GM12878 (cell line): ENCODE data around the gene PHOSPHO1. TPM values are rescaled to one million over a fixed set of nuclear protein-coding genes. Genes with fewer than 3 reads are reported as not detected.

Experiments
- ATAC-seq: fragments of 200-7000 bp; cut with Tn5 transposase; 3 replicates; pipeline ENCODE4 v1.9.1; 2020; ENCODE audit warnings: mild to moderate bottlenecking, moderate library complexity
- BruUV-seq: library from RNA; stranded (reverse); fragments of 400-500 nt; replicated peaks from 2 replicates; lab custom pipeline; 2021; lab: Mats Ljungman, UMichigan
- CTCF ChIA-PET: fragments of 300-600 bp; sonication (Branson Sonifier 250); formaldehyde crosslinking; extraction: SDS; loops from one replicate; lab custom pipeline; 2021; ENCODE audit warnings: inconsistent platforms; lab: Yijun Ruan, JAX
- POLR2A ChIA-PET: fragments of 350-600 bp; formaldehyde crosslinking; extraction: SDS; loops from one replicate; lab custom pipeline; 2021; ENCODE audit warnings: inconsistent platforms; lab: Charles Lee
- RAD21 ChIA-PET: fragments of 300-600 bp; sonication (Branson Sonifier 250); formaldehyde crosslinking; loops from one replicate; lab custom pipeline; 2023; ENCODE audit warnings: antibody characterized with exemption; ENCODE audit not compliant: unreplicated experiment; lab: Charles Lee
- SMC1A ChIA-PET: fragments of 300-600 bp; sonication (Branson Sonifier 250); formaldehyde crosslinking; loops from one replicate; lab custom pipeline; 2023; ENCODE audit not compliant: unreplicated experiment, uncharacterized antibody; lab: Charles Lee
- DNase-seq: peaks from one replicate; pipeline ENCODE4 v3.0.0-alpha.2; 2011; ENCODE audit warnings: low read depth, low spot score
- FAIRE-seq: peaks from 3 replicates; lab custom pipeline; 2011; peaks lifted over from hg19 to GRCh38; lab: Jason Lieb, UNC
- H2AFZ ChIP-seq: 2 replicates; pipeline ENCODE4 v1.6.0; 2011; ENCODE audit warnings: low read depth, low read length, control low read depth; ENCODE audit not compliant: control insufficient read depth
- H3K27ac ChIP-seq: 2 replicates; pipeline ENCODE4 v1.5.1; 2011; ENCODE audit warnings: control low read depth; ENCODE audit not compliant: control insufficient read depth, insufficient read depth
- H3K27me3 ChIP-seq, 2 experiments: replicated peaks in 1 of 2; 2 replicates each; pipeline versions ENCODE4 v1.6.0 to v1.6.1; 2011; ENCODE audit warnings: low read length in 1 of 2; ENCODE audit not compliant: control insufficient read depth in 2 of 2, insufficient read depth in 2 of 2
- H3K36me3 ChIP-seq, 2 experiments: 2 replicates each; pipeline ENCODE4 v1.5.1; 2011; ENCODE audit warnings: low read length in 1 of 2; ENCODE audit not compliant: control insufficient read depth in 2 of 2, insufficient read depth in 2 of 2
- H3K4me1 ChIP-seq: 2 replicates; pipeline ENCODE4 v1.6.1; 2011; ENCODE audit warnings: mild to moderate bottlenecking, low read length, moderate library complexity, mixed read lengths; ENCODE audit not compliant: control insufficient read depth, insufficient read depth
- H3K4me2 ChIP-seq: 2 replicates; pipeline ENCODE4 v1.6.0; 2011; ENCODE audit warnings: control low read depth; ENCODE audit not compliant: control insufficient read depth, insufficient read depth
- H3K4me3 ChIP-seq: fragments of 200-600 bp; sonication (generic); 2 replicates; pipeline ENCODE4 v1.5.1; 2016
- H3K79me2 ChIP-seq: 2 replicates; pipeline ENCODE4 v1.6.0; 2011; ENCODE audit warnings: low read length; ENCODE audit not compliant: control insufficient read depth, insufficient read depth
- H3K9ac ChIP-seq: 2 replicates; pipeline ENCODE4 v1.8.0; 2011; ENCODE audit warnings: low read length, control low read depth, mixed read lengths; ENCODE audit not compliant: control insufficient read depth, insufficient read depth
- H3K9me3 ChIP-seq: replicated peaks from 3 replicates; pipeline ENCODE4 v1.5.1; 2011; ENCODE audit warnings: mild to moderate bottlenecking, low read length; ENCODE audit not compliant: control insufficient read depth, insufficient read depth
- H4K20me1 ChIP-seq: 2 replicates; pipeline ENCODE4 v1.6.0; 2011; ENCODE audit not compliant: control insufficient read depth, insufficient read depth
- BACH1 ChIP-seq: fragments of 450-650 bp; IDR thresholded peaks from 2 replicates; pipeline ENCODE4 v1.6.1; 2017; ENCODE audit warnings: mild to moderate bottlenecking, borderline replicate concordance
- BCL3 ChIP-seq: IDR thresholded peaks from 2 replicates; pipeline ENCODE4 v1.6.1; 2011; ENCODE audit warnings: borderline replicate concordance, low read depth, mild to moderate bottlenecking, moderate library complexity, low read length; ENCODE audit not compliant: insufficient read depth, poor library complexity, severe bottlenecking
- BMI1 ChIP-seq: fragments of 450-650 bp; IDR thresholded peaks from 2 replicates; pipeline ENCODE4 v1.6.1; 2016; ENCODE audit warnings: mild to moderate bottlenecking, moderate library complexity, borderline replicate concordance
- IRF3 ChIP-seq: fragments of 450-650 bp; IDR thresholded peaks from 2 replicates; pipeline ENCODE4 v1.6.1; 2014; ENCODE audit warnings: mild to moderate bottlenecking
- POLR2A ChIP-seq: IDR thresholded peaks from 2 replicates; pipeline ENCODE4 v1.6.1; 2011; ENCODE audit warnings: low read depth, mild to moderate bottlenecking, low read length
- POLR2AphosphoS2 ChIP-seq: IDR thresholded peaks from 2 replicates; pipeline ENCODE4 v1.6.1; 2011; ENCODE audit warnings: low read depth, mild to moderate bottlenecking, low read length, improper control_type of control experiment, moderate library complexity
- POLR2AphosphoS5 ChIP-seq: IDR thresholded peaks from 2 replicates; pipeline ENCODE4 v1.6.1; 2011; ENCODE audit warnings: mild to moderate bottlenecking, low read length, inconsistent platforms
- RAD21 ChIP-seq: IDR thresholded peaks from 2 replicates; pipeline ENCODE4 v1.6.1; 2011; ENCODE audit warnings: mild to moderate bottlenecking, low read depth, low read length, moderate library complexity; ENCODE audit not compliant: insufficient read depth
- SMAD5 ChIP-seq: IDR thresholded peaks from 2 replicates; pipeline ENCODE4 v1.6.1; 2016; ENCODE audit warnings: antibody characterized with exemption, low read depth
- WGBS: methylation state at CpG from one replicate; pipeline ENCODE4 v1.1.6; 2016; ENCODE audit warnings: low lambda C conversion rate; ENCODE audit not compliant: insufficient replicate concordance, insufficient coverage; ENCODE audit errors: missing lambda C conversion rate; 5-methylcytosine and 5-hydroxymethylcytosine counted together
- in situ Hi-C: fragments of 300-500 bp; cut with MboI; formaldehyde crosslinking; loops from 9 replicates; pipeline ENCODE4 v1.14.3; 2018; ENCODE audit warnings: mixed read lengths
- intact Hi-C: fragments of 100-400 bp; cut with micrococcal nuclease; formaldehyde crosslinking; loops from one replicate; pipeline ENCODE4 v1.14.2; 2022; ENCODE audit not compliant: unreplicated experiment
- polyA plus RNA-seq, 11 experiments: library from polyadenylated mRNA; depleted of rRNA in 4 of 11; unstranded in 6 of 11; stranded (reverse) in 5 of 11; fragments of >200 nt; fragmentation: Nextera tagmentation in 4 of 11; fragmentation: Illumina TruSeq in 1 of 11; extraction: Ambion mirVana in 4 of 11; extraction: Trizol in 1 of 11; gene quantifications; 1 replicate in 1 of 11; 2 replicates in 10 of 11; pipeline versions ENCODE4 v1.2.1 to v1.2.3, GENCODE V29; 2011 to 2016; ENCODE audit warnings: inconsistent platforms in 2 of 11, missing spikeins in 2 of 11, low read depth in 1 of 11
- total RNA-seq, 4 experiments: library from RNA; depleted of rRNA in 3 of 4; stranded (reverse); fragments of >200 nt in 3 of 4; fragmentation: Illumina TruSeq in 1 of 4; extraction: Trizol in 1 of 4; gene quantifications; 2 replicates each; pipeline versions ENCODE4 v1.2.1 to v1.2.3, GENCODE V29; 2013 to 2021

The PHOSPHO1 gene
- total and polyA plus RNA-seq, 10 of the 15 experiments (the other 5 are each of a cell fraction or from before 2014, with no cell fraction given) = 0.03 to 1.5 (median 0.16) TPM; not detected in 2

GRCh38 chr17:49225554-49226236 lies 4.9 kb downstream of the PHOSPHO1 start:
- SMC1A ChIA-PET = interaction anchor here (1.5 to 7.3 kb wide), 7 partner anchors 10 to 45 kb away, joined by 4 to 118 read pairs (median 20); no protein-coding TSS in a partner anchor
- Histone ChIP-seq H3K27ac (no peak overlapping the region), H3K9ac (no peak overlapping the region), H4K20me1 (0 out of 2 replicates have a peak, but pooled peaks cover 7% of the 10 kb centered on the region), H2AFZ (no peak overlapping the region), H3K27me3 (no peaks in the 10 kb centered on the region), H3K36me3 (peaks cover 3 to 13% of the 10 kb centered on the region in 2 experiments), H3K4me1 (peaks cover 24% of the 10 kb centered on the region), H3K9me3 (no peaks in the 10 kb centered on the region), H3K79me2 (no peaks in the 10 kb centered on the region), H3K4me2 (no peak overlapping the region)
- CTCF ChIA-PET = interaction anchor here (1.8 to 8.2 kb wide), 6 partner anchors 11 to 66 kb away, joined by 8 to 178 read pairs (median 37); partner anchors contain the start of gene ABI3
- TSS peak; percentile 11 for BruUV-seq
- in situ Hi-C loops = loop anchor here (10.0 kb wide), 1 partner anchor 51 kb away; no protein-coding TSS in a partner anchor
- 89% methylated on average over 6 of the region's 8 CpGs for WGBS
- DNase-seq (no peak), FAIRE-seq (no peak), ATAC-seq (no peak)
- RAD21 ChIA-PET = interaction anchor here (0.6 to 5.9 kb wide), 6 partner anchors 9 to 170 kb away, joined by 3 to 72 read pairs (median 20); partner anchors contain the start of genes ABI3 and GNGT2
- POLR2A ChIA-PET = interaction anchor here (1.1 to 3.6 kb wide), 3 partner anchors 11 to 46 kb away, joined by 3 to 12 read pairs (median 10); partner anchors contain the start of genes ABI3 and GNGT2
- TF ChIP-seq RAD21 (no peak), BCL3 (peak; percentile 35), POLR2A (peak; percentile 64; the same call in 1 of the 2 replicates), POLR2AphosphoS5 (peak; percentile 40), POLR2AphosphoS2 (peak; percentile 79), SMAD5 (peak; percentile 51; the same call in 1 of the 2 replicates), IRF3 (no peak), BACH1 (0 out of 2 replicates have a peak, but pooled peaks have one; percentile 51), BMI1 (peak; percentile 24; the same call in 1 of the 2 replicates)
- TF ChIP-seq, all 136 proteins: peak for 7
- intact Hi-C loops = loop anchor here (5.0 kb wide), 1 partner anchor 193 kb away; no protein-coding TSS in a partner anchor
- H3K4me3 ChIP-seq = no peak overlapping the region
